GM12872 (cell line): ENCODE results near the gene CITED4.

Experiments used
- CTCF ChIP-seq: IDR thresholded peaks from 3 replicates; pipeline ENCODE4 v1.5.1; 2011; ENCODE audit warnings: low read depth, mild to moderate bottlenecking, low read length, moderate library complexity; ENCODE audit not compliant: insufficient read depth

Gene CITED4

GRCh38 chr1:40837601-40838000 lies 24.6 kb downstream of the CITED4 start:
- no peak for TF ChIP-seq CTCF

- no peak for TF ChIP-seq CTCF
Observed at GRCh38 chr1:40836283-40836682, 25.9 kb downstream of the CITED4 start.

- no peak for TF ChIP-seq CTCF
Observed at GRCh38 chr1:40834968-40835545, 27.1 kb downstream of the CITED4 start.

GRCh38 chr1:40833979-40834378 lies 28.2 kb downstream of the CITED4 start:
- TF ChIP-seq CTCF = no peak

GRCh38 chr1:40831001-40831732 lies 31.0 kb downstream of the CITED4 start:
- TF ChIP-seq CTCF = no peak

GRCh38 chr1:40830419-40830943 lies 31.7 kb downstream of the CITED4 start:
- TF ChIP-seq CTCF = no peak

- no peak for TF ChIP-seq CTCF
Observed at GRCh38 chr1:40829631-40830245, 32.4 kb downstream of the CITED4 start.
